ENCODE measurements around the gene OPN4. TPM values are rescaled to one million over a fixed set of nuclear protein-coding genes. Genes with fewer than 3 reads are reported as not detected.

The OPN4 gene
- polyA plus RNA-seq, 2 of the 4 experiments (the other 2 are of a cell fraction), result not detected

DNA sequence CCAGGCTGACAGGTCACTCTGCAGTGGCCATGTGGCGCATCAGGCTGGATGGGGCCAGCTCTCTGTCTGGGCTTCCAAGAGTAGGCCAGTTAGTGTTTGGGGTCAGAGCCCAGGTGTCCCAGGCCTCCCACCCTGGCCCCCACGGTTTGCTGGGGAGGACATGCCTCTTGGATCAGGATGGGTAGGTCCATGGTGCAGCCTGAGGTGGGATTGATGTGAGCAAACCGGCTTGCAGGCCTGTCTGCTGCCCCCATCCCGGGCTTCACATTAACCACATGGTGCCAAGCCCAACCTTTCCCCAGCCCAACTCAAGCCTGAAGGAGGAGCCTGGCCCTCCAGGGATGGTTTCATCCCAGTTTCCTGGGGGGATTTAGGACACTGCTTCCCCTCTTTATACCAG lies 53.2 kb downstream of the OPN4 start:
- no peak for TF ChIP-seq EHMT2 (IDR thresholded peaks at IDR 0.05; ENCODE audit: low read depth)
- no peak for TF ChIP-seq ZFP36 (IDR thresholded peaks at IDR 0.05; ENCODE audit: borderline replicate concordance, partially characterized antibody)
- TF ChIP-seq, protein P1, sequence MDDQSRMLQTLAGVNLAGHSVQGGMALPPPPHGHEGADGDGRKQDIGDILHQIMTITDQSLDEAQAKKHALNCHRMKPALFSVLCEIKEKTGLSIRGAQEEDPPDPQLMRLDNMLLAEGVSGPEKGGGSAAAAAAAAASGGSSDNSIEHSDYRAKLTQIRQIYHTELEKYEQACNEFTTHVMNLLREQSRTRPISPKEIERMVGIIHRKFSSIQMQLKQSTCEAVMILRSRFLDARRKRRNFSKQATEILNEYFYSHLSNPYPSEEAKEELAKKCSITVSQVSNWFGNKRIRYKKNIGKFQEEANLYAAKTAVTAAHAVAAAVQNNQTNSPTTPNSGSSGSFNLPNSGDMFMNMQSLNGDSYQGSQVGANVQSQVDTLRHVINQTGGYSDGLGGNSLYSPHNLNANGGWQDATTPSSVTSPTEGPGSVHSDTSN (IDR thresholded peaks at IDR 0.05), result no peak
- no peak for TF ChIP-seq HOXB13 (CRISPR knock-in tag; IDR thresholded peaks at IDR 0.05; ENCODE audit: low read depth)
- TF ChIP-seq ZC3H11A (IDR thresholded peaks at IDR 0.05), result no peak
- no peak for TF ChIP-seq BHLHE40 (IDR thresholded peaks at IDR 0.05; ENCODE audit: low read depth, low read length)
- TF ChIP-seq CHD2 (IDR thresholded peaks at IDR 0.05; ENCODE audit: low read length, partially characterized antibody), result no peak
- no peak for TF ChIP-seq GATA3 (IDR thresholded peaks at IDR 0.05; ENCODE audit: borderline replicate concordance)
- no peak for TF ChIP-seq RNF2 (IDR thresholded peaks at IDR 0.05; ENCODE audit: borderline replicate concordance, low read depth)
- Histone ChIP-seq H3K9me3 (no peaks in the 10 kb centered on the region), H3K4me1 (peaks cover 9% of the 10 kb centered on the region; the same call in 2 of the 3 replicates), H3K27ac (no peak overlapping the region), H3K4me2 (no peak overlapping the region), H3K4me3 (no peak overlapping the region)
- ATAC-seq (no peak), FAIRE-seq (no peak), DNase-seq (ENCODE audit: low read depth in 1 of 2, low spot score in 1 of 2) (no peak)
- ChIA-PET POLR2A (no interaction called here), CTCF (interaction anchor here (0.8 to 3.5 kb wide), 4 partner anchors 13 to 192 kb away, joined by 3 to 16 read pairs (median 4); no protein-coding TSS in a partner anchor)
- 75% methylated on average over 2 of the region's 4 CpGs for WGBS (ENCODE audit: missing lambda C conversion rate)

DNA sequence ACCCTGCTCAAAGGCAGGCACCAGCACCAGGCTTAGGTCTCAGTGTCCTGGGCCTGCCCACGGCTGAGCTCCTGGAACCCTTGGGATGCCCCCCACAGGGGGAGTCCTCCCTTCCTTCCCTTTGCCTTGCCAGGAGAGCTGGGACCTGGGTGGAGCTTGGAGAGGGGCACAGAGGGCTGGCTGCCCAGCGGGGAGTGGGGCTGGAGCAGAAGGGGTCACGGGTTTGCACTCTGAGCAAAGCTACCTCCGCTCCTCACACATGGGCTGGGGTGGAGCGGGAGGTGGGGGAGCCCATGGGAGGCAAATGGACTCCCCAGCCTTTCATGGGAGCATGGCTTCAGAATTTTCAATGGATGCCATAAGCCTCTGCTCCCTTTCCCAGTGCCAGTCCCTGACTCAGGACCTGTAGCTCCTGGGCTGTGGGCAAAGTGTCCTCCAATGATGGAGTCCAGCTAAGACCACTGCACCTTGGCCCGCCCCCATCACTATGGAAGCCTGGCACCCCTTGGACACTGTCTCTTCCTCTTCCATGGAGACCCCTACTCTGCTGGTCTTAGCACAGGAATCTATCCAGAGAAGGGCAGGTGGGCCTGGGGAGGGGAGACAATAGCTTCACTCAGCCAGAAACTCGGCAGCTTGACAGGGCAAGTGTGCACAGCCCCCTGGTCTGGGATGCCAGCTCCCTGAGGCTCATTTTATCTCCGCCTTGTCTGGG lies 53.9 kb downstream of the OPN4 start:
- FAIRE-seq, result no peak
- ATAC-seq, result no peak

DNA sequence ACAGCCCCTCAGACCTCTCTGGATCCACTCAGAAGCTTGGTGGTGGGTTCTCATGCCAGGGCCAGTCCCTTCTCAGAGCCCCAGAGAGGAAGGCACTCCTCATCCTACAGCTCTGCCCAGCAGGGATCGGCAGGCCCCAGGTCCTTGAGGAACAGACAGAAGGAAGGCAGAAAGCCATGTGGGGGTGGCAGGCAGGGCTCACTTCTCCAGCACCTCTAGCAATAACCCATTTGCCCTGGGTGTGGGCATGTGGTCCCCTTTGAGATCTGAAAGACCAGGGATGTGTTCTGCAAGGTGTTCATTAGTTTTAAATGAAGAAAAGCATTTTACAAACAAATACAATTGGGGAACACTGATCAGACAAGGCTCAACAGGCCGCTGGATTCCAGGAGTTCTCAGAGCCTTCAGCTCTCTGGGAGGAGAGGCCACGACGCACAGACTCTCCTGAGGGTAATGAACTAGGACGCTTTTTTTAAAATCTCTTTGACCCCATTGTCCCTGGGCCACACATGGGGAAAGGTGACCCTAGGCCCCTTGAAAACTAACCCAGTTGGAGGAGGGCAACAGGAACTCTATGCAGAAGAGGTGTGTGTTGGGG lies 54.5 kb downstream of the OPN4 start:
- no peak overlapping the region for H3K27ac ChIP-seq
- FAIRE-seq, result no peak
- H3K4me2 ChIP-seq, result no peak overlapping the region
- ATAC-seq, result no peak
- ChIA-PET POLR2A (no interaction called here), CTCF (interaction anchor here (1.0 to 3.5 kb wide), 6 partner anchors 13 to 309 kb away, joined by 3 to 16 read pairs (median 4); no protein-coding TSS in a partner anchor)
- no peak overlapping the region for H3K4me3 ChIP-seq
- WGBS (ENCODE audit: missing lambda C conversion rate), result 88% methylated on average over 5 of the region's 5 CpGs
- peaks cover 11% of the 10 kb centered on the region; the same call in 2 of the 3 replicates for H3K4me1 ChIP-seq
- no peaks in the 10 kb centered on the region for H3K9me3 ChIP-seq
- no peak for DNase-seq (ENCODE audit: low read depth in 1 of 2, low spot score in 1 of 2)
- TF ChIP-seq EP300 (IDR thresholded peaks at IDR 0.05), result no peak
- TF ChIP-seq, protein P2, sequence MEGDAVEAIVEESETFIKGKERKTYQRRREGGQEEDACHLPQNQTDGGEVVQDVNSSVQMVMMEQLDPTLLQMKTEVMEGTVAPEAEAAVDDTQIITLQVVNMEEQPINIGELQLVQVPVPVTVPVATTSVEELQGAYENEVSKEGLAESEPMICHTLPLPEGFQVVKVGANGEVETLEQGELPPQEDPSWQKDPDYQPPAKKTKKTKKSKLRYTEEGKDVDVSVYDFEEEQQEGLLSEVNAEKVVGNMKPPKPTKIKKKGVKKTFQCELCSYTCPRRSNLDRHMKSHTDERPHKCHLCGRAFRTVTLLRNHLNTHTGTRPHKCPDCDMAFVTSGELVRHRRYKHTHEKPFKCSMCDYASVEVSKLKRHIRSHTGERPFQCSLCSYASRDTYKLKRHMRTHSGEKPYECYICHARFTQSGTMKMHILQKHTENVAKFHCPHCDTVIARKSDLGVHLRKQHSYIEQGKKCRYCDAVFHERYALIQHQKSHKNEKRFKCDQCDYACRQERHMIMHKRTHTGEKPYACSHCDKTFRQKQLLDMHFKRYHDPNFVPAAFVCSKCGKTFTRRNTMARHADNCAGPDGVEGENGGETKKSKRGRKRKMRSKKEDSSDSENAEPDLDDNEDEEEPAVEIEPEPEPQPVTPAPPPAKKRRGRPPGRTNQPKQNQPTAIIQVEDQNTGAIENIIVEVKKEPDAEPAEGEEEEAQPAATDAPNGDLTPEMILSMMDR (IDR thresholded peaks at IDR 0.05), result no peak
- TF ChIP-seq FOSL2 (IDR thresholded peaks at IDR 0.05), result no peak
- no peak for TF ChIP-seq FOSL2 (CRISPR knock-in tag; IDR thresholded peaks at IDR 0.05)
- TF ChIP-seq SMC3 (IDR thresholded peaks at IDR 0.05), result no peak
- TF ChIP-seq MYC (IDR thresholded peaks at IDR 0.05; ENCODE audit: borderline replicate concordance, low read length), result no peak
- no peak for TF ChIP-seq JUN (IDR thresholded peaks at IDR 0.05)
- TF ChIP-seq ESRRA (IDR thresholded peaks at IDR 0.05; ENCODE audit: borderline replicate concordance, low read length), result no peak
- TF ChIP-seq FOSB (CRISPR knock-in tag; IDR thresholded peaks at IDR 0.05), result no peak
- TF ChIP-seq NFE2L2 (conservative IDR thresholded peaks at IDR 0.05; ENCODE audit: low read length), result no peak

More for the DNA sequence above, 53.9 kb downstream of the OPN4 start:
- DNase-seq (ENCODE audit: low read depth in 1 of 2, low spot score in 1 of 2), result no peak
- H3K4me1 ChIP-seq, result peaks cover 11% of the 10 kb centered on the region; the same call in 2 of the 3 replicates
- no peak overlapping the region for H3K4me2 ChIP-seq
- TF ChIP-seq GATA3 (IDR thresholded peaks at IDR 0.05; ENCODE audit: borderline replicate concordance), result no peak
- TF ChIP-seq, protein P3, sequence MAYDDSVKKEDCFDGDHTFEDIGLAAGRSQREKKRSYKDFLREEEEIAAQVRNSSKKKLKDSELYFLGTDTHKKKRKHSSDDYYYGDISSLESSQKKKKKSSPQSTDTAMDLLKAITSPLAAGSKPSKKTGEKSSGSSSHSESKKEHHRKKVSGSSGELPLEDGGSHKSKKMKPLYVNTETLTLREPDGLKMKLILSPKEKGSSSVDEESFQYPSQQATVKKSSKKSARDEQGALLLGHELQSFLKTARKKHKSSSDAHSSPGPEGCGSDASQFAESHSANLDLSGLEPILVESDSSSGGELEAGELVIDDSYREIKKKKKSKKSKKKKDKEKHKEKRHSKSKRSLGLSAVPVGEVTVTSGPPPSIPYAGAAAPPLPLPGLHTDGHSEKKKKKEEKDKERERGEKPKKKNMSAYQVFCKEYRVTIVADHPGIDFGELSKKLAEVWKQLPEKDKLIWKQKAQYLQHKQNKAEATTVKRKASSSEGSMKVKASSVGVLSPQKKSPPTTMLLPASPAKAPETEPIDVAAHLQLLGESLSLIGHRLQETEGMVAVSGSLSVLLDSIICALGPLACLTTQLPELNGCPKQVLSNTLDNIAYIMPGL (CRISPR knock-in tag; IDR thresholded peaks at IDR 0.05; ENCODE audit: borderline replicate concordance), result no peak
- TF ChIP-seq HEYL (CRISPR knock-in tag; IDR thresholded peaks at IDR 0.05), result no peak
- TF ChIP-seq FOSB (CRISPR knock-in tag; IDR thresholded peaks at IDR 0.05), result no peak
- TF ChIP-seq ZFP36 (IDR thresholded peaks at IDR 0.05; ENCODE audit: borderline replicate concordance, partially characterized antibody), result no peak
- TF ChIP-seq, protein P2 (IDR thresholded peaks at IDR 0.05), result no peak
- TF ChIP-seq ESRRA (IDR thresholded peaks at IDR 0.05; ENCODE audit: borderline replicate concordance, low read length), result no peak
- ChIA-PET CTCF (interaction anchor here (0.8 to 3.5 kb wide), 6 partner anchors 12 to 192 kb away, joined by 3 to 16 read pairs (median 3); no protein-coding TSS in a partner anchor), POLR2A (no interaction called here)
- H3K27ac ChIP-seq, result no peak overlapping the region
- 89% methylated on average over 8 of the region's 8 CpGs for WGBS (ENCODE audit: missing lambda C conversion rate)
- H3K9me3 ChIP-seq, result no peaks in the 10 kb centered on the region
- no peak overlapping the region for H3K4me3 ChIP-seq

Measured in A549 (cell line).